HCT116 (cell line): ENCODE results near the gene RGS7. TPM values are rescaled to one million over a fixed set of nuclear protein-coding genes. Genes with fewer than 3 reads are reported as not detected.

Experiments used
- ATAC-seq: fragments of 200-7000 bp; cut with Tn5 transposase; 2 replicates; pipeline ENCODE4 v1.9.1; 2020; ENCODE audit warnings: mild to moderate bottlenecking, moderate library complexity
- BruUV-seq: library from RNA; stranded (reverse); fragments of 400-500 nt; replicated peaks from 2 replicates; lab custom pipeline; 2021; lab: Mats Ljungman, UMichigan
- CTCF ChIA-PET: fragments of 300-600 bp; sonication (Branson Sonifier 250); formaldehyde crosslinking; loops from one replicate; lab custom pipeline; 2021; ENCODE audit warnings: antibody characterized with exemption; lab: Charles Lee
- POLR2A ChIA-PET: fragments of 300-600, 350-600 bp; sonication (Branson Sonifier 250); formaldehyde crosslinking; loops from one replicate; lab custom pipeline; 2021; ENCODE audit warnings: antibody characterized with exemption; lab: Charles Lee
- RAD21 ChIA-PET, 2 experiments: fragments of 300-600 bp; sonication (Branson Sonifier 250); formaldehyde crosslinking; loops; one replicate each; lab custom pipeline; 2023; ENCODE audit warnings: low total read pairs in 2 of 2; ENCODE audit not compliant: uncharacterized antibody in 2 of 2, unreplicated experiment in 2 of 2, low non-redundant PET in 1 of 2; lab: Charles Lee
- DNase-seq: peaks from one replicate; pipeline ENCODE4 v3.0.0-alpha.2; 2010; ENCODE audit warnings: low read depth, low spot score
- H2AFZ ChIP-seq: fragments of 200-600 bp; shearing (Covaris generic), sonication (generic); 2 replicates; pipeline ENCODE4 v1.6.1; 2017; ENCODE audit warnings: low read depth, mixed run types, mixed read lengths, antibody characterized with exemption, low read length; ENCODE audit not compliant: poor library complexity, severe bottlenecking
- H3K27ac ChIP-seq: 2 replicates; pipeline ENCODE4 v1.5.1; 2012; ENCODE audit warnings: low read depth, low read length
- H3K27me3 ChIP-seq: fragments of 200-600 bp; sonication (generic); 2 replicates; pipeline ENCODE4 v1.6.1; 2016; ENCODE audit warnings: mixed run types, low read length, mixed read lengths; ENCODE audit not compliant: insufficient read depth
- H3K36me3 ChIP-seq, 2 experiments: fragments of 200-500 bp in 1 of 2; fragments of 200-600 bp in 1 of 2; sonication (Bioruptor generic) in 1 of 2; sonication (generic) in 1 of 2; 2 replicates each; pipeline versions ENCODE4 v1.5.1 to v1.6.1; 2014 to 2016; ENCODE audit warnings: low read length in 2 of 2, inconsistent platforms in 1 of 2, mixed read lengths in 1 of 2, mixed run types in 1 of 2; ENCODE audit not compliant: insufficient read depth in 2 of 2, control insufficient read depth in 1 of 2
- H3K4me1 ChIP-seq, 2 experiments: fragments of 200-600 bp in 1 of 2; sonication (generic) in 1 of 2; 2 replicates each; pipeline versions ENCODE4 v1.5.1 to v1.6.1; 2012 to 2017; ENCODE audit warnings: low read length in 2 of 2, inconsistent platforms in 1 of 2, mild to moderate bottlenecking in 1 of 2, mixed read lengths in 1 of 2, mixed run types in 1 of 2, moderate library complexity in 1 of 2; ENCODE audit not compliant: insufficient read depth in 2 of 2, control insufficient read depth in 1 of 2
- H3K4me2 ChIP-seq: fragments of 200-600 bp; sonication (generic); 2 replicates; pipeline ENCODE4 v1.6.1; 2017; ENCODE audit warnings: mixed run types, low read length, mixed read lengths
- H3K4me3 ChIP-seq, 2 experiments: fragments of 200-600 bp in 1 of 2; sonication (generic) in 1 of 2; replicated peaks in 1 of 2; 2 replicates each; pipeline ENCODE4 v1.5.1; 2011 to 2016; ENCODE audit warnings: low read length in 2 of 2, control low read depth in 1 of 2, low read depth in 1 of 2, mild to moderate bottlenecking in 1 of 2, mixed read lengths in 1 of 2, mixed run types in 1 of 2
- H3K79me2 ChIP-seq: fragments of 200-600 bp; sonication (generic); 2 replicates; pipeline ENCODE4 v1.6.1; 2017; ENCODE audit warnings: mild to moderate bottlenecking, mixed run types, low read length, moderate library complexity, mixed read lengths; ENCODE audit not compliant: insufficient read depth
- H3K9ac ChIP-seq: fragments of 200-600 bp; sonication (generic); 2 replicates; pipeline ENCODE4 v1.6.1; 2016; ENCODE audit warnings: low read length, mixed read lengths
- H3K9me2 ChIP-seq: fragments of 200-600 bp; sonication (generic), shearing (Covaris generic); 2 replicates; pipeline ENCODE4 v1.6.1; 2017; ENCODE audit warnings: mixed run types, mild to moderate bottlenecking, moderate library complexity; ENCODE audit not compliant: insufficient read depth
- H3K9me3 ChIP-seq, 2 experiments: fragments of 200-500 bp in 1 of 2; fragments of 200-600 bp in 1 of 2; sonication (Bioruptor generic) in 1 of 2; sonication (generic) in 1 of 2; 2 replicates each; pipeline ENCODE4 v1.6.1; 2014 to 2017; ENCODE audit warnings: low read length in 2 of 2, mixed read lengths in 2 of 2, inconsistent platforms in 1 of 2, low read depth in 1 of 2, mild to moderate bottlenecking in 1 of 2, mixed run types in 1 of 2, moderate library complexity in 1 of 2; ENCODE audit not compliant: control insufficient read depth in 1 of 2, insufficient read depth in 1 of 2
- H4K20me1 ChIP-seq: fragments of 200-600 bp; sonication (generic), shearing (Covaris generic); 2 replicates; pipeline ENCODE4 v1.6.1; 2017; ENCODE audit warnings: mixed run types, mild to moderate bottlenecking, moderate library complexity; ENCODE audit not compliant: insufficient read depth
- CBX3 ChIP-seq: IDR thresholded peaks from 2 replicates; pipeline ENCODE4 v1.6.1; 2012; ENCODE audit warnings: low read depth
- CEBPB ChIP-seq: IDR thresholded peaks from 2 replicates; pipeline ENCODE4 v1.6.1; 2012; ENCODE audit warnings: low read depth
- EGR1 ChIP-seq: IDR thresholded peaks from 2 replicates; pipeline ENCODE4 v1.6.1; 2012; ENCODE audit warnings: low read depth
- ELF1 ChIP-seq: IDR thresholded peaks from 2 replicates; pipeline ENCODE4 v1.6.1; 2012; ENCODE audit warnings: low read depth, borderline replicate concordance
- EZH2 ChIP-seq: fragments of 200-600 bp; sonication (generic); IDR thresholded peaks from 2 replicates; pipeline ENCODE4 v1.6.1; 2017; ENCODE audit warnings: antibody characterized with exemption, mixed run types
- FOSL1 ChIP-seq: IDR thresholded peaks from 2 replicates; pipeline ENCODE4 v1.6.1; 2012; ENCODE audit warnings: low read depth
- POLR2A ChIP-seq: IDR thresholded peaks from 2 replicates; pipeline ENCODE4 v1.7.0; 2011; ENCODE audit warnings: borderline replicate concordance; ENCODE audit not compliant: insufficient read depth, insufficient read length; ENCODE audit errors: extremely low read depth
- RAD21 ChIP-seq: IDR thresholded peaks from 2 replicates; pipeline ENCODE4 v1.6.1; 2012; ENCODE audit warnings: low read depth, mild to moderate bottlenecking
- SP1 ChIP-seq: IDR thresholded peaks from 2 replicates; pipeline ENCODE4 v1.6.1; 2012; ENCODE audit warnings: low read depth
- TCF7L2 ChIP-seq: IDR thresholded peaks from 2 replicates; pipeline ENCODE4 v1.7.0; 2011; ENCODE audit warnings: borderline replicate concordance, inconsistent platforms; ENCODE audit not compliant: insufficient read depth, insufficient read length; ENCODE audit errors: extremely low read depth
- YY1 ChIP-seq: IDR thresholded peaks from 2 replicates; pipeline ENCODE4 v1.6.1; 2011; ENCODE audit warnings: low read length, low read depth, moderate library complexity, mild to moderate bottlenecking; ENCODE audit not compliant: insufficient replicate concordance; ENCODE audit errors: extremely low read depth
- ZNF274 ChIP-seq: fragments of 200-500 bp; sonication (Bioruptor generic); IDR thresholded peaks from 2 replicates; pipeline ENCODE4 v1.6.1; 2014; ENCODE audit warnings: mild to moderate bottlenecking, low read depth, low read length, inconsistent platforms
- intact Hi-C: fragments of 100-400 bp; cut with micrococcal nuclease; formaldehyde crosslinking; loops from 2 replicates; pipeline ENCODE4 v1.10.0; 2022
- total RNA-seq: library from RNA; stranded (reverse); gene quantifications from one replicate; pipeline ENCODE4 v1.2.1, GENCODE V29; 2021; ENCODE audit not compliant: unreplicated experiment
- TF ChIP-seq, protein P1 (sequence below), 3 experiments: fragments of 200-600 bp in 1 of 3; sonication (generic) in 1 of 3; IDR thresholded peaks in 2 of 3; conservative IDR thresholded peaks in 1 of 3; 2 replicates each; pipeline ENCODE4 v1.5.1; 2012 to 2017; ENCODE audit warnings: low read depth in 2 of 3, low read length in 2 of 3, antibody characterized with exemption in 1 of 3, borderline replicate concordance in 1 of 3, control low read depth in 1 of 3, mild to moderate bottlenecking in 1 of 3, mixed read lengths in 1 of 3, mixed run types in 1 of 3, moderate library complexity in 1 of 3; ENCODE audit not compliant: insufficient read depth in 1 of 3
- TF ChIP-seq, protein P2 (sequence below): IDR thresholded peaks from 2 replicates; pipeline ENCODE4 v1.6.1; 2012
- TF ChIP-seq, protein P3 (sequence below): IDR thresholded peaks from 2 replicates; pipeline ENCODE4 v1.6.1; 2012; ENCODE audit warnings: low read depth
- TF ChIP-seq, protein P4 (sequence below): IDR thresholded peaks from 2 replicates; pipeline ENCODE4 v1.6.1; 2011; ENCODE audit warnings: mild to moderate bottlenecking, low read length, moderate library complexity; ENCODE audit not compliant: insufficient replicate concordance; ENCODE audit errors: extremely low read depth

The RGS7 gene
- total RNA-seq, 1 experiment from 2014 or later = not detected

DNA sequence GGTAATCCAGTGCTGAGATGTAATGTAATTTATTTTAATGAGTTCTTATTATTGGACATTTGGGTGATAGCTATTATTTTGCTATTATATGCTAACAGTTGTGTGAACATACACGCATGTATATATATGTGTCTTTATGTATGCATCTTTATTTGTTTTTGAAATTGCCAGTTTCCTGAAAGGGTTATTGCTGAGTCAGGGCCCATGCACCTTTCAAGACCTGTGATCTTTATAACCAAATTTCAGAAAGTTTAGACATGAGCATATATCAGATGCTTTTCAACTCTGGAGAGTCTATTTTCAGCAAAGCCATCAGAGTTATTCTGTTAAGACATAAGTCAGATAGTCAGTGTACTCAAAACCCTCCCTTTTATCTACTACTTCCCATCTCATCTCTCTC lies 479.4 kb downstream of the RGS7 start:
- Histone ChIP-seq H3K9me2 (no peaks in the 10 kb centered on the region), H3K27me3 (no peaks in the 10 kb centered on the region), H3K4me3 (no peak overlapping the region), H3K4me1 (no peaks in the 10 kb centered on the region), H3K9me3 (peaks cover 5 to 8% of the 10 kb centered on the region in 2 experiments; a peak in 2 of 4 replicates), H3K79me2 (no peaks in the 10 kb centered on the region), H2AFZ (no peak overlapping the region), H3K4me2 (no peak overlapping the region), H3K9ac (no peak overlapping the region), H3K36me3 (no peaks in the 10 kb centered on the region), H3K27ac (no peak overlapping the region), H4K20me1 (no peaks in the 10 kb centered on the region)
- intact Hi-C loops = no loop called here
- POLR2A ChIA-PET = no interaction called here
- no TSS peak for BruUV-seq
- RAD21 ChIA-PET = no interaction called here
- CTCF ChIA-PET = no interaction called here
- no peak for TF ChIP-seq EGR1
- no peak for TF ChIP-seq POLR2A
- no peak for TF ChIP-seq EZH2
- TF ChIP-seq SP1 = no peak
- TF ChIP-seq, protein P1, sequence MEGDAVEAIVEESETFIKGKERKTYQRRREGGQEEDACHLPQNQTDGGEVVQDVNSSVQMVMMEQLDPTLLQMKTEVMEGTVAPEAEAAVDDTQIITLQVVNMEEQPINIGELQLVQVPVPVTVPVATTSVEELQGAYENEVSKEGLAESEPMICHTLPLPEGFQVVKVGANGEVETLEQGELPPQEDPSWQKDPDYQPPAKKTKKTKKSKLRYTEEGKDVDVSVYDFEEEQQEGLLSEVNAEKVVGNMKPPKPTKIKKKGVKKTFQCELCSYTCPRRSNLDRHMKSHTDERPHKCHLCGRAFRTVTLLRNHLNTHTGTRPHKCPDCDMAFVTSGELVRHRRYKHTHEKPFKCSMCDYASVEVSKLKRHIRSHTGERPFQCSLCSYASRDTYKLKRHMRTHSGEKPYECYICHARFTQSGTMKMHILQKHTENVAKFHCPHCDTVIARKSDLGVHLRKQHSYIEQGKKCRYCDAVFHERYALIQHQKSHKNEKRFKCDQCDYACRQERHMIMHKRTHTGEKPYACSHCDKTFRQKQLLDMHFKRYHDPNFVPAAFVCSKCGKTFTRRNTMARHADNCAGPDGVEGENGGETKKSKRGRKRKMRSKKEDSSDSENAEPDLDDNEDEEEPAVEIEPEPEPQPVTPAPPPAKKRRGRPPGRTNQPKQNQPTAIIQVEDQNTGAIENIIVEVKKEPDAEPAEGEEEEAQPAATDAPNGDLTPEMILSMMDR (IDR thresholded peaks at IDR 0.05 in 2 of 3, conservative IDR thresholded peaks at IDR 0.05 in 1 of 3; ENCODE audit: borderline replicate concordance in 1 of 3, insufficient read depth in 1 of 3, low read depth in 2 of 3, low read length in 2 of 3) = no peak
- TF ChIP-seq, protein P2, sequence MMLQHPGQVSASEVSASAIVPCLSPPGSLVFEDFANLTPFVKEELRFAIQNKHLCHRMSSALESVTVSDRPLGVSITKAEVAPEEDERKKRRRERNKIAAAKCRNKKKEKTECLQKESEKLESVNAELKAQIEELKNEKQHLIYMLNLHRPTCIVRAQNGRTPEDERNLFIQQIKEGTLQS = no peak
- TF ChIP-seq YY1 = no peak
- TF ChIP-seq ZNF274 = no peak
- no peak for TF ChIP-seq FOSL1
- TF ChIP-seq CBX3 = no peak
- no peak for TF ChIP-seq RAD21
- TF ChIP-seq, protein P3, sequence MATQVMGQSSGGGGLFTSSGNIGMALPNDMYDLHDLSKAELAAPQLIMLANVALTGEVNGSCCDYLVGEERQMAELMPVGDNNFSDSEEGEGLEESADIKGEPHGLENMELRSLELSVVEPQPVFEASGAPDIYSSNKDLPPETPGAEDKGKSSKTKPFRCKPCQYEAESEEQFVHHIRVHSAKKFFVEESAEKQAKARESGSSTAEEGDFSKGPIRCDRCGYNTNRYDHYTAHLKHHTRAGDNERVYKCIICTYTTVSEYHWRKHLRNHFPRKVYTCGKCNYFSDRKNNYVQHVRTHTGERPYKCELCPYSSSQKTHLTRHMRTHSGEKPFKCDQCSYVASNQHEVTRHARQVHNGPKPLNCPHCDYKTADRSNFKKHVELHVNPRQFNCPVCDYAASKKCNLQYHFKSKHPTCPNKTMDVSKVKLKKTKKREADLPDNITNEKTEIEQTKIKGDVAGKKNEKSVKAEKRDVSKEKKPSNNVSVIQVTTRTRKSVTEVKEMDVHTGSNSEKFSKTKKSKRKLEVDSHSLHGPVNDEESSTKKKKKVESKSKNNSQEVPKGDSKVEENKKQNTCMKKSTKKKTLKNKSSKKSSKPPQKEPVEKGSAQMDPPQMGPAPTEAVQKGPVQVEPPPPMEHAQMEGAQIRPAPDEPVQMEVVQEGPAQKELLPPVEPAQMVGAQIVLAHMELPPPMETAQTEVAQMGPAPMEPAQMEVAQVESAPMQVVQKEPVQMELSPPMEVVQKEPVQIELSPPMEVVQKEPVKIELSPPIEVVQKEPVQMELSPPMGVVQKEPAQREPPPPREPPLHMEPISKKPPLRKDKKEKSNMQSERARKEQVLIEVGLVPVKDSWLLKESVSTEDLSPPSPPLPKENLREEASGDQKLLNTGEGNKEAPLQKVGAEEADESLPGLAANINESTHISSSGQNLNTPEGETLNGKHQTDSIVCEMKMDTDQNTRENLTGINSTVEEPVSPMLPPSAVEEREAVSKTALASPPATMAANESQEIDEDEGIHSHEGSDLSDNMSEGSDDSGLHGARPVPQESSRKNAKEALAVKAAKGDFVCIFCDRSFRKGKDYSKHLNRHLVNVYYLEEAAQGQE = no peak
- TF ChIP-seq TCF7L2 = no peak
- TF ChIP-seq CEBPB = no peak
- TF ChIP-seq ELF1 = no peak
- TF ChIP-seq, protein P4, sequence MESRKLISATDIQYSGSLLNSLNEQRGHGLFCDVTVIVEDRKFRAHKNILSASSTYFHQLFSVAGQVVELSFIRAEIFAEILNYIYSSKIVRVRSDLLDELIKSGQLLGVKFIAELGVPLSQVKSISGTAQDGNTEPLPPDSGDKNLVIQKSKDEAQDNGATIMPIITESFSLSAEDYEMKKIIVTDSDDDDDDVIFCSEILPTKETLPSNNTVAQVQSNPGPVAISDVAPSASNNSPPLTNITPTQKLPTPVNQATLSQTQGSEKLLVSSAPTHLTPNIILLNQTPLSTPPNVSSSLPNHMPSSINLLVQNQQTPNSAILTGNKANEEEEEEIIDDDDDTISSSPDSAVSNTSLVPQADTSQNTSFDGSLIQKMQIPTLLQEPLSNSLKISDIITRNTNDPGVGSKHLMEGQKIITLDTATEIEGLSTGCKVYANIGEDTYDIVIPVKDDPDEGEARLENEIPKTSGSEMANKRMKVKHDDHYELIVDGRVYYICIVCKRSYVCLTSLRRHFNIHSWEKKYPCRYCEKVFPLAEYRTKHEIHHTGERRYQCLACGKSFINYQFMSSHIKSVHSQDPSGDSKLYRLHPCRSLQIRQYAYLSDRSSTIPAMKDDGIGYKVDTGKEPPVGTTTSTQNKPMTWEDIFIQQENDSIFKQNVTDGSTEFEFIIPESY = no peak
- ATAC-seq (no peak), DNase-seq (no peak)
